GM12878 (cell line): ENCODE results near the gene BEST1. TPM values are rescaled to one million over a fixed set of nuclear protein-coding genes. Genes with fewer than 3 reads are reported as not detected.

Experiments
- BACH1 ChIP-seq: fragments of 450-650 bp; IDR thresholded peaks from 2 replicates; pipeline ENCODE4 v1.6.1; 2017; ENCODE audit warnings: mild to moderate bottlenecking, borderline replicate concordance
- CREM ChIP-seq: IDR thresholded peaks from 2 replicates; pipeline ENCODE4 v1.6.1; 2014; ENCODE audit warnings: antibody characterized with exemption, low read depth
- HDGF ChIP-seq: fragments of 450-650 bp; IDR thresholded peaks from 2 replicates; pipeline ENCODE4 v1.6.1; 2016; ENCODE audit warnings: antibody characterized with exemption
- IKZF1 ChIP-seq: fragments of 450-650 bp; conservative IDR thresholded peaks from 2 replicates; pipeline ENCODE4 v1.6.1; 2017; ENCODE audit warnings: antibody characterized with exemption, mild to moderate bottlenecking
- LARP7 ChIP-seq: fragments of 450-650 bp; IDR thresholded peaks from 2 replicates; pipeline ENCODE4 v1.6.1; 2017; ENCODE audit warnings: mild to moderate bottlenecking
- MEF2B ChIP-seq: fragments of 450-650 bp; IDR thresholded peaks from 2 replicates; pipeline ENCODE4 v1.6.1; 2018; ENCODE audit warnings: mild to moderate bottlenecking, moderate library complexity; ENCODE audit not compliant: partially characterized antibody, poor library complexity, severe bottlenecking
- NFIC ChIP-seq: IDR thresholded peaks from 2 replicates; pipeline ENCODE4 v1.6.1; 2012; ENCODE audit warnings: low read depth, mild to moderate bottlenecking, inconsistent platforms, low read length, moderate library complexity
- NRF1 ChIP-seq: conservative IDR thresholded peaks from 2 replicates; pipeline ENCODE4 v1.6.1; 2011; ENCODE audit warnings: mild to moderate bottlenecking, low read depth, low read length, improper control_type of control experiment
- RFX5 ChIP-seq: IDR thresholded peaks from 2 replicates; pipeline ENCODE4 v1.6.1; 2011; ENCODE audit warnings: low read depth, low read length, improper control_type of control experiment
- SREBF1 ChIP-seq: IDR thresholded peaks from 2 replicates; pipeline ENCODE4 v1.6.1; 2012; ENCODE audit warnings: mild to moderate bottlenecking, low read length
- SUPT20H ChIP-seq: IDR thresholded peaks from 2 replicates; pipeline ENCODE4 v1.6.1; 2011; ENCODE audit warnings: low read depth, mild to moderate bottlenecking, low read length, moderate library complexity, borderline replicate concordance; ENCODE audit not compliant: control insufficient read depth
- TCF7 ChIP-seq: IDR thresholded peaks from 2 replicates; pipeline ENCODE4 v1.6.1; 2014; ENCODE audit warnings: antibody characterized with exemption, borderline replicate concordance
- YBX1 ChIP-seq: fragments of 450-650 bp; IDR thresholded peaks from 2 replicates; pipeline ENCODE4 v1.6.1; 2016; ENCODE audit warnings: antibody characterized with exemption
- YY1 ChIP-seq: IDR thresholded peaks from 2 replicates; pipeline ENCODE4 v1.6.1; 2011; ENCODE audit warnings: low read depth, mild to moderate bottlenecking, low read length
- ZNF622 ChIP-seq: fragments of 450-650 bp; IDR thresholded peaks from 2 replicates; pipeline ENCODE4 v1.6.1; 2017; ENCODE audit warnings: mild to moderate bottlenecking, inconsistent platforms
- polyA plus RNA-seq, 11 experiments: library from polyadenylated mRNA; depleted of rRNA in 4 of 11; unstranded in 6 of 11; stranded (reverse) in 5 of 11; fragments of >200 nt; fragmentation: Nextera tagmentation in 4 of 11; fragmentation: Illumina TruSeq in 1 of 11; extraction: Ambion mirVana in 4 of 11; extraction: Trizol in 1 of 11; gene quantifications; 1 replicate in 1 of 11; 2 replicates in 10 of 11; pipeline versions ENCODE4 v1.2.1 to v1.2.3, GENCODE V29; 2011 to 2016; ENCODE audit warnings: inconsistent platforms in 2 of 11, missing spikeins in 2 of 11, low read depth in 1 of 11
- total RNA-seq, 4 experiments: library from RNA; depleted of rRNA in 3 of 4; stranded (reverse); fragments of >200 nt in 3 of 4; fragmentation: Illumina TruSeq in 1 of 4; extraction: Trizol in 1 of 4; gene quantifications; 2 replicates each; pipeline versions ENCODE4 v1.2.1 to v1.2.3, GENCODE V29; 2013 to 2021
- TF ChIP-seq, protein P1 (sequence below): fragments of 450-650 bp; IDR thresholded peaks from 2 replicates; pipeline ENCODE4 v1.6.1; 2017; ENCODE audit warnings: borderline replicate concordance
- TF ChIP-seq, protein P2 (sequence below): IDR thresholded peaks from 2 replicates; pipeline ENCODE4 v1.6.1; 2011; ENCODE audit warnings: mild to moderate bottlenecking, low read depth, low read length, moderate library complexity; ENCODE audit not compliant: insufficient replicate concordance
- TF ChIP-seq, protein P3 (sequence below): fragments of 450-650 bp; IDR thresholded peaks from 2 replicates; pipeline ENCODE4 v1.6.1; 2014; ENCODE audit warnings: mild to moderate bottlenecking
- TF ChIP-seq, protein P4 (sequence below): fragments of 450-650 bp; IDR thresholded peaks from 2 replicates; pipeline ENCODE4 v1.6.1; 2016; ENCODE audit warnings: mild to moderate bottlenecking, moderate library complexity, borderline replicate concordance
- TF ChIP-seq, protein P5 (sequence below): fragments of 450-650 bp; IDR thresholded peaks from 2 replicates; pipeline ENCODE4 v1.6.1; 2017; ENCODE audit warnings: antibody characterized with exemption, mild to moderate bottlenecking, moderate library complexity

The BEST1 gene
- total and polyA plus RNA-seq, 10 of the 15 experiments (the other 5 are each of a cell fraction or from before 2014, with no cell fraction given): 0.03 to 3.4 (median 0.15) TPM; not detected in 1

DNA sequence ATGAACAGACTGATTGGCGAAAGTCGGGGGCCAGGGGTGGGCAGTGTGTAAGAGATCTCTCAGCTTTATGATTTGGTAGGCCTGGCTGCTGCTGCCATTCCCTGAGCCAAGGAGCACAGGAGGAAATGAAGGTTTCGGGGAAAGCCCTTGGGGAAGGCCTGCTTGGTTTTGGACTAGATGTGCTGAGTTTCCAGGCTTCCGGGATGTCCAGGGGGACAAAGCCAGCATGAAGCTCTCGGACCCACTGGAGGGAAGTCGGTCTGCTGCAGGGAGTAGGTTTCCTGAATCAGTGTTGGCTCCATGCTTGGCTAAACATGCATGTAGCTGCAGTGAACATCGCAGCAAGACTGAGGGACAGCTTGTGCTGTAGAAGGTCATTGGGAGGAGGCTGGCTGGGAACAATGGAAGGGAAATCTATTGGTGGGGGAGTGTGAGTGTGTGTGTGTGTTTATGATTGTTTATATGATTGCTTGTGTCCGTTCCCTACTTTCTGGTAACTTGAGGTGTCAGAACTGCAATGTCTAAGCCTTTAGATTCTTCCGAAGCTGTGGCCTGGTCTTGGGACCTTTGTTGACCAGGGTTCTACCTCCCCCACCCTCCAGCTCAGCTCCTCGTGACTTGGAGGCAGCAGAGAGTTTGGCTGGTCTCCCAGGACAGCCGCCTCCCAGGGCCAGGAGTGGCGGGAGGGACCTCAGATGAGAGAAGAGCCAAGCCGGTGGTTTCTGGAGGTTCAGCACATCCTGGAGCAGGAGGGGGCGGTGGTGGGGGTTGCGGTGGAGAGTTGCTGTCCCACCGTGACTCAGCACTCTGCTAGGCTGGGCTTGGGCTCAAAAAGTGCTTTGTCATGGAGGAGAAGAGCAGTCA is 21.3 kb downstream of the BEST1 start (continued):
- TF ChIP-seq MEF2B (no peak), YY1 (0 out of 2 replicates have a peak, but pooled peaks have one; percentile 23), TCF7 (no peak), YBX1 (no peak), NRF1 (no peak), CREM (no peak), IKZF1 (peak; percentile 66; the same call in 1 of the 2 replicates), BACH1 (peak; percentile 100), SREBF1 (no peak), ZNF622 (no peak), HDGF (peak; percentile 95), NFIC (no peak), LARP7 (no peak), RFX5 (no peak), SUPT20H (no peak)
- TF ChIP-seq, protein P1, sequence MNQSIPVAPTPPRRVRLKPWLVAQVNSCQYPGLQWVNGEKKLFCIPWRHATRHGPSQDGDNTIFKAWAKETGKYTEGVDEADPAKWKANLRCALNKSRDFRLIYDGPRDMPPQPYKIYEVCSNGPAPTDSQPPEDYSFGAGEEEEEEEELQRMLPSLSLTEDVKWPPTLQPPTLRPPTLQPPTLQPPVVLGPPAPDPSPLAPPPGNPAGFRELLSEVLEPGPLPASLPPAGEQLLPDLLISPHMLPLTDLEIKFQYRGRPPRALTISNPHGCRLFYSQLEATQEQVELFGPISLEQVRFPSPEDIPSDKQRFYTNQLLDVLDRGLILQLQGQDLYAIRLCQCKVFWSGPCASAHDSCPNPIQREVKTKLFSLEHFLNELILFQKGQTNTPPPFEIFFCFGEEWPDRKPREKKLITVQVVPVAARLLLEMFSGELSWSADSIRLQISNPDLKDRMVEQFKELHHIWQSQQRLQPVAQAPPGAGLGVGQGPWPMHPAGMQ: no peak
- TF ChIP-seq, protein P2, sequence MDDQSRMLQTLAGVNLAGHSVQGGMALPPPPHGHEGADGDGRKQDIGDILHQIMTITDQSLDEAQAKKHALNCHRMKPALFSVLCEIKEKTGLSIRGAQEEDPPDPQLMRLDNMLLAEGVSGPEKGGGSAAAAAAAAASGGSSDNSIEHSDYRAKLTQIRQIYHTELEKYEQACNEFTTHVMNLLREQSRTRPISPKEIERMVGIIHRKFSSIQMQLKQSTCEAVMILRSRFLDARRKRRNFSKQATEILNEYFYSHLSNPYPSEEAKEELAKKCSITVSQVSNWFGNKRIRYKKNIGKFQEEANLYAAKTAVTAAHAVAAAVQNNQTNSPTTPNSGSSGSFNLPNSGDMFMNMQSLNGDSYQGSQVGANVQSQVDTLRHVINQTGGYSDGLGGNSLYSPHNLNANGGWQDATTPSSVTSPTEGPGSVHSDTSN: no peak
- TF ChIP-seq, protein P3, sequence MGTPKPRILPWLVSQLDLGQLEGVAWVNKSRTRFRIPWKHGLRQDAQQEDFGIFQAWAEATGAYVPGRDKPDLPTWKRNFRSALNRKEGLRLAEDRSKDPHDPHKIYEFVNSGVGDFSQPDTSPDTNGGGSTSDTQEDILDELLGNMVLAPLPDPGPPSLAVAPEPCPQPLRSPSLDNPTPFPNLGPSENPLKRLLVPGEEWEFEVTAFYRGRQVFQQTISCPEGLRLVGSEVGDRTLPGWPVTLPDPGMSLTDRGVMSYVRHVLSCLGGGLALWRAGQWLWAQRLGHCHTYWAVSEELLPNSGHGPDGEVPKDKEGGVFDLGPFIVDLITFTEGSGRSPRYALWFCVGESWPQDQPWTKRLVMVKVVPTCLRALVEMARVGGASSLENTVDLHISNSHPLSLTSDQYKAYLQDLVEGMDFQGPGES: no peak
- TF ChIP-seq, protein P4, sequence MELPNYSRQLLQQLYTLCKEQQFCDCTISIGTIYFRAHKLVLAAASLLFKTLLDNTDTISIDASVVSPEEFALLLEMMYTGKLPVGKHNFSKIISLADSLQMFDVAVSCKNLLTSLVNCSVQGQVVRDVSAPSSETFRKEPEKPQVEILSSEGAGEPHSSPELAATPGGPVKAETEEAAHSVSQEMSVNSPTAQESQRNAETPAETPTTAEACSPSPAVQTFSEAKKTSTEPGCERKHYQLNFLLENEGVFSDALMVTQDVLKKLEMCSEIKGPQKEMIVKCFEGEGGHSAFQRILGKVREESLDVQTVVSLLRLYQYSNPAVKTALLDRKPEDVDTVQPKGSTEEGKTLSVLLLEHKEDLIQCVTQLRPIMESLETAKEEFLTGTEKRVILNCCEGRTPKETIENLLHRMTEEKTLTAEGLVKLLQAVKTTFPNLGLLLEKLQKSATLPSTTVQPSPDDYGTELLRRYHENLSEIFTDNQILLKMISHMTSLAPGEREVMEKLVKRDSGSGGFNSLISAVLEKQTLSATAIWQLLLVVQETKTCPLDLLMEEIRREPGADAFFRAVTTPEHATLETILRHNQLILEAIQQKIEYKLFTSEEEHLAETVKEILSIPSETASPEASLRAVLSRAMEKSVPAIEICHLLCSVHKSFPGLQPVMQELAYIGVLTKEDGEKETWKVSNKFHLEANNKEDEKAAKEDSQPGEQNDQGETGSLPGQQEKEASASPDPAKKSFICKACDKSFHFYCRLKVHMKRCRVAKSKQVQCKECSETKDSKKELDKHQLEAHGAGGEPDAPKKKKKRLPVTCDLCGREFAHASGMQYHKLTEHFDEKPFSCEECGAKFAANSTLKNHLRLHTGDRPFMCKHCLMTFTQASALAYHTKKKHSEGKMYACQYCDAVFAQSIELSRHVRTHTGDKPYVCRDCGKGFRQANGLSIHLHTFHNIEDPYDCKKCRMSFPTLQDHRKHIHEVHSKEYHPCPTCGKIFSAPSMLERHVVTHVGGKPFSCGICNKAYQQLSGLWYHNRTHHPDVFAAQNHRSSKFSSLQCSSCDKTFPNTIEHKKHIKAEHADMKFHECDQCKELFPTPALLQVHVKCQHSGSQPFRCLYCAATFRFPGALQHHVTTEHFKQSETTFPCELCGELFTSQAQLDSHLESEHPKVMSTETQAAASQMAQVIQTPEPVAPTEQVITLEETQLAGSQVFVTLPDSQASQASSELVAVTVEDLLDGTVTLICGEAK: no peak
- TF ChIP-seq, protein P5, sequence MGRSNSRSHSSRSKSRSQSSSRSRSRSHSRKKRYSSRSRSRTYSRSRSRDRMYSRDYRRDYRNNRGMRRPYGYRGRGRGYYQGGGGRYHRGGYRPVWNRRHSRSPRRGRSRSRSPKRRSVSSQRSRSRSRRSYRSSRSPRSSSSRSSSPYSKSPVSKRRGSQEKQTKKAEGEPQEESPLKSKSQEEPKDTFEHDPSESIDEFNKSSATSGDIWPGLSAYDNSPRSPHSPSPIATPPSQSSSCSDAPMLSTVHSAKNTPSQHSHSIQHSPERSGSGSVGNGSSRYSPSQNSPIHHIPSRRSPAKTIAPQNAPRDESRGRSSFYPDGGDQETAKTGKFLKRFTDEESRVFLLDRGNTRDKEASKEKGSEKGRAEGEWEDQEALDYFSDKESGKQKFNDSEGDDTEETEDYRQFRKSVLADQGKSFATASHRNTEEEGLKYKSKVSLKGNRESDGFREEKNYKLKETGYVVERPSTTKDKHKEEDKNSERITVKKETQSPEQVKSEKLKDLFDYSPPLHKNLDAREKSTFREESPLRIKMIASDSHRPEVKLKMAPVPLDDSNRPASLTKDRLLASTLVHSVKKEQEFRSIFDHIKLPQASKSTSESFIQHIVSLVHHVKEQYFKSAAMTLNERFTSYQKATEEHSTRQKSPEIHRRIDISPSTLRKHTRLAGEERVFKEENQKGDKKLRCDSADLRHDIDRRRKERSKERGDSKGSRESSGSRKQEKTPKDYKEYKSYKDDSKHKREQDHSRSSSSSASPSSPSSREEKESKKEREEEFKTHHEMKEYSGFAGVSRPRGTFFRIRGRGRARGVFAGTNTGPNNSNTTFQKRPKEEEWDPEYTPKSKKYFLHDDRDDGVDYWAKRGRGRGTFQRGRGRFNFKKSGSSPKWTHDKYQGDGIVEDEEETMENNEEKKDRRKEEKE: no peak
